ENCODE measurements around the gene CHN2. TPM values are rescaled to one million over a fixed set of nuclear protein-coding genes. Genes with fewer than 3 reads are reported as not detected.

Gene CHN2
- total RNA-seq, 1 experiment from 2014 or later = 5.0 TPM

- TF ChIP-seq ZNF512 (CRISPR knock-in tag; IDR thresholded peaks at IDR 0.05; ENCODE audit: borderline replicate concordance) = no peak
Measured at GRCh38 chr7:29193316-29194205, 1.0 kb upstream of the CHN2 start (continued).

GRCh38 chr7:29194206-29194593, 375 bp upstream of the CHN2 start:
- ATAC-seq = peak; percentile 17
- peak; percentile 49 for DNase-seq (ENCODE audit: low spot score)
- H3K4me1 Mint-ChIP-seq = peaks cover 55% of the 10 kb centered on the region
- H3K36me3 Mint-ChIP-seq = no peaks in the 10 kb centered on the region
- no peak overlapping the region for H3K27ac Mint-ChIP-seq
- peak overlapping the region; percentile 80 for H3K4me3 Mint-ChIP-seq
- TF ChIP-seq ETV6 (CRISPR knock-in tag; IDR thresholded peaks at IDR 0.05) (no peak), ARID4B (CRISPR knock-in tag; IDR thresholded peaks at IDR 0.05; ENCODE audit: borderline replicate concordance) (0 out of 2 replicates have a peak, but pooled peaks have one; percentile 42), E2F4 (CRISPR knock-in tag; IDR thresholded peaks at IDR 0.05; ENCODE audit: borderline replicate concordance, low read depth) (0 out of 2 replicates have a peak, but pooled peaks have one; percentile 36)
- ChIA-PET POLR2A (no interaction called here), CTCF (interaction anchor here (0.6 to 1.2 kb wide), 3 partner anchors 46 to 104 kb away, joined by 3 to 4 read pairs (median 4); no protein-coding TSS in a partner anchor)
- no peaks in the 10 kb centered on the region for H3K9me3 Mint-ChIP-seq
- H3K27me3 Mint-ChIP-seq (ENCODE audit: low read depth) = peaks cover 82% of the 10 kb centered on the region

GRCh38 chr7:29196191-29196590, 1.6 kb downstream of the CHN2 start:
- Mint-ChIP-seq H3K27me3 (ENCODE audit: low read depth) (peaks cover 67% of the 10 kb centered on the region), H3K4me1 (peaks cover 41% of the 10 kb centered on the region), H3K9me3 (no peaks in the 10 kb centered on the region), H3K4me3 (peak overlapping the region; percentile 80; the same call in 1 of the 2 replicates), H3K36me3 (no peaks in the 10 kb centered on the region), H3K27ac (no peak overlapping the region)
- ChIA-PET POLR2A (no interaction called here), CTCF (interaction anchor here (0.9 to 1.4 kb wide), 5 partner anchors 9 to 269 kb away, joined by 3 to 5 read pairs (median 3); no protein-coding TSS in a partner anchor)
- TF ChIP-seq ZBTB43 (CRISPR knock-in tag; IDR thresholded peaks at IDR 0.05) (no peak), E2F1 (CRISPR knock-in tag; IDR thresholded peaks at IDR 0.05) (no peak)
- no peak for ATAC-seq
- DNase-seq (ENCODE audit: low spot score) = no peak

All from WTC11 (cell line).